ENCODE results near the gene ZNF775.

Gene ZNF775

DNA sequence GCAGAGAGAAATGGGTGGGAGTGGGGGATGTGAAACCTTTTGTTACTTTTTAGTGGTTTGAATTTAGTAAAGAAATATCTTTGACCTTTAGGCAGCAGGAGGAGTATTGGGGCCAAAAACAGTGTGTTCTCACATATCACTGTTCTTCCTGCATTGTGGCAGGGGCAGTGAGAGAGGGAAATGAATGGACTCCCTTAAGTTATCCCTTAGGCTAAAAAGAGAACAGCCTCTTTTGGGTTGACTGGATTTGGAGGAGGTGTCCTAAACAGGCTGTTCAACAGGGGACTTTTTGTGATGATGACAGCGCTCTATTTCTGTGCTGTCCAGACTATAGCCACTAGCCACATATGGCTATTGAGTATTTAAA is 22.3 kb downstream of the ZNF775 start:
- DNase-seq (ENCODE audit: low read depth in 2 of 2) = no peak

DNA sequence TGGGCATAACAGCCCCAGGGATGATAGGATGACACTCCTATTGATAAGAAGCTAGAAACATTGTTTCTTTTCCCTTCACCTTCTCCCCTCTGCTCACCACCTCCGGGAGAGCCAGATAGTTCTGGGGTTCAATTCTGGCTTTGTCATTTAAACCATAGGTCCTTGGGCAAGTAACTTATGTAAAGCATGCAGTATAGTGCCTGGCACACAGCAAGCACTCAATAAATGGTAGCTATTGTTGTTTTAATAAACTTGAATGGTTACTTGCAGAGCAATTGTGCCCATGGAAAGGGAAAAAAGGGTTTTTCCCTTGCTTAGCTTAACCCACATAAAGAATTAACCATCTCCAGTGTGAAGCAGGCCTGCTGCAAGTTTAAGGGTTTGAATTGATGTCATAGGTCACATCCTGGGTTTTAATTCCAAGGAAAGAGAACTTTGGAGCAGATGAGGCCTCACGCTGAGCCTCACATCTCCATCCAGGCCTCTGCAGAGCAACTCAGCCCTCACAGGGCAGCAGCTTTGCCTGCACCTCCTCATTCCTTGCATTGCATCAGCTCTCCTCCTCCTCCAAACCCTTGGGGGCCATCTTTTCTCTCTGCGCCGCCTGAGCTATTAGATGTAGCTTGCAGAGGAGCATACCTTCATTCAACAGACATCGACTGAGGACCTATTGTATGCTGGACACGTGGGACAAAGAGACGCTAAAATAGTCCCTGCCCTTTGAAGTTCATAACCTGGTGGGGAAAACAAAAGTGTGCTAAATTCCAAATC is 22.9 kb downstream of the ZNF775 start:
- no peak for DNase-seq (ENCODE audit: low read depth in 2 of 2)

DNA sequence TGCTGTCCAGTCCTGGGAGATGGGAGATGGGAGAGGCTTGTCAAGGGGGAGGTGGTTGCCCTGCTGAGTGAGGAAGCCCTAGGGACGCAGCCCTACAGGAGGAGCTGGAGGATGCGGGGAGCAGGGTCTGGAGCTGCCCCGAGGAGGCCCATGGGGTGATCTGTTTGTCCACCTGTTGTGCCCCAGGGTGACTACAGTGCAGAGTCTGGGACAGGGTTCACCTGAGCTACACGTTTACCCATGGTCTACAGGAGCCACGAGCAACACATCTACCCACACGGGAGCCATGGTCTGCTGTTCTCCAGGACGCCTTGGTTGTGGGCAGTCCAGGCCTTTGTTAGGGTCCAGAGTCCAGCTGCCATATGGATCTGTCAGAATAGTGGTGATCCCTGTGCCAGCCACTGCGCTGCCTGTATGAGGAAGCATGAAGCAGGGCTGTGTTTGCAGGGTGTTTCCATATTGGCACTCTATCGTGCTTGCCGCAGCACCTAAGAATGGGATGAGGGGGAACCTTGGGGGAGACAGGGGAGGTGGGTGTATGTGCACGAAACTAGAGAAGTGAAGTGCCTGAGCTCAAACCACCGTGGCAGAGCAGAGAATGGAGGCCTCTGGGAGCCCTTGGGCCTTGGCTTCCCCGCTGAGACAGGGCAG is 23.7 kb downstream of the ZNF775 start:
- no peak for DNase-seq (ENCODE audit: low read depth in 2 of 2)

DNA sequence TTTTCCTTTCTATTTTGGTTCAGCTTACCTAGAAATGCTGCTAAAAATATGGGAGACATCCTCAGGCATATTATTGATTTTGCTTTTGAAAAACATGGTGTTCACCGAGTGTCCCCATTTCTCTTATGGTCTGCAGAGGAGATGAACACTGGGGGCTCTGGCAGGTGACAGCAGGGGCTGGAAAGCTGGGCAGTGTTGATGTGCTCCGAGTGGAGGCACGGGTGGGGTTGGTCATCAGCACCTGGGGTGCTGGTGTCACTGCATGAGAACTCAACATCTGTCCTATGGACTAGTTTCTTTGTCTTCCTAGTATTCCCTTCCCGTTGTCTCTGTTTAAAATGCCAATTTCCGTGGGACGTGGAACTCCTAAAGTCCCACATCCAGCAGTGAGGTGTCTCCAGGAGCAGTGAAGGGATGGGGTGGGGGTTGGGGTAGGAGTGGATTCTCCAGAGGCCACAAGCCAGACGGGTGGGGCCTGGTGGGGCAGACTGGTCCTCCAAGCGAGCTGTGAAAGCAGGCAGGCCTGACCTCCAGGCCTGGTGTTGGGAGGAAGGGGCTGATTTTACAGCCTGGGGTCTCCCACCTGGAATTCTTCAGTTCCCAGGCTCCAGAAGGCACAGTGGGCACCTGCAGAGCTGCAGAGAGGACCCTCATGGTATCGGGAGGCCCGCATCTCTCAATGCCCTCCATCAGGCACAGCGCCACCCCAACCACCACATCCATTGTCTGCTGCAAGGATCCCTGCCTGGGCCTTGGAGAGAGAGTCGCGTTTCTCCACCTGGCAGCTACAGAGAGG is 24.4 kb downstream of the ZNF775 start:
- no peak for DNase-seq (ENCODE audit: low read depth in 2 of 2)

DNA sequence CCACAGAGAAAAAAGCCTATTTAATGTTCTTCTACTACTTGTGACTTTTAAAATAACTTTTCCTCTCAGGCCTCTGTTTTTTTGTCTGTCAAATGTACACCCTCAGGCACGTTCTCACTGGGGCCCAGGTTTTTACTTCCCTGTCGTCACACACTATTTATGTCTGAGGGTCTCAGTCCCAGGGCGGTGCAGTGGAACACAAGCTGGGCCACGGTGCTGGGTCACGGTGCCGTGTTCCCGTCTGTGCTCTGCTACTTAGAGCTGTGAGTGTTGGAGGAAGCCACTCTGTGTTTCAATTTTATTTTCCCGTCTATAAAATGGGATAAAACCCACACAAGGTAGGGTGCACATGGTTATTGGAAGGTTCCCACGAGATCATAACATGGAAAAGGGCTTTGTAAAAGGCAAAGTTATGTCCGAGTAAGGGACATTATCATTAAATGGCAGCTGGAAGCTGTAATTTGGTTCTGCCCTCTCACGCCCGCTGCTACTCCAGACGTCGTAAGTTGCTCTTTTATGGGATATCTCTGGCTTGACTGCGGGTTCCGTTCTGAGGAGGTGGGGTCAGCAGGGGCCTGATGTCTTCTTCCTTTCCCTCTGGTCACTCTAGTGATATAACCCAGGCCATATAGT is 25.2 kb downstream of the ZNF775 start:
- no peak for DNase-seq (ENCODE audit: low read depth in 2 of 2)

DNA sequence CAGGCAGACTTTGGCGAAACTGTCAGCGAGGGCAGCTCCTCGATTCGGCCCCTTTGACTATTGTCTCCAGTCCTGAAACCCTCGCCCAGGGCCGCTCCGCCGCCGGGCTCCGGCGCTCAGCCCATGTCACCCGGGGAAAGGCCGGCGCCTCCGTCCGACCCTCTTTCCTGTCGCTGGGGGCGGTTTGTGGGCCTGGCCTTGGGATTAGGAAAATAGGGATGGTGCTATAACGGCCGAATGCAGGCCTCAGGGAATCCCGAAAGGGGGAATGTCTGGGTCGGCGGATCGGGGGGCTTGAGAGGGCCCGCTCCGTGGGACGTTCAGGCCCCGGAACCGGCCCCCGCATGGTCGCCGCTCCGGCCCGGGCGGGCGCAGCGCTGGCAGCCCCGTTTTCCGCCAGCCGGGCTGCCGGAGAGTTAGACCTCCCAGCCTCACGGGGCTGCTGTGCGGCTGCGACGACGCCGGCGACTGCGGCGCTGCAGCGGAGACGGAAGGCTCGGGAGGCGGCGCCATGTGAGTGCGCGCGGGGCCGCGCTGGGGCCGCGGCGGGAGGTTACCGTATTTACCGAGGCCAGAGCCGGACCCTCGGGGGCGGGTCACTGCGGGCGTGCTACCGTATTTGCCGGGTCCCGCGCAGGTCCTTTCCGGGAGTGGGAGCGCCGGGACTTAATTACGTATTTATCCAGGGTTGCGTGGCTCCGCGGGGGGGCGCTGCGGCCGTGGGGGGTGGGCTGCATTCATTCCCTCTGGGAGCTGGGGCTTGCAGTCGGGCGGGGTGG is 25.9 kb downstream of the ZNF775 start:
- peak; percentile 49 to 50 for DNase-seq (ENCODE audit: low read depth in 2 of 2)

DNA sequence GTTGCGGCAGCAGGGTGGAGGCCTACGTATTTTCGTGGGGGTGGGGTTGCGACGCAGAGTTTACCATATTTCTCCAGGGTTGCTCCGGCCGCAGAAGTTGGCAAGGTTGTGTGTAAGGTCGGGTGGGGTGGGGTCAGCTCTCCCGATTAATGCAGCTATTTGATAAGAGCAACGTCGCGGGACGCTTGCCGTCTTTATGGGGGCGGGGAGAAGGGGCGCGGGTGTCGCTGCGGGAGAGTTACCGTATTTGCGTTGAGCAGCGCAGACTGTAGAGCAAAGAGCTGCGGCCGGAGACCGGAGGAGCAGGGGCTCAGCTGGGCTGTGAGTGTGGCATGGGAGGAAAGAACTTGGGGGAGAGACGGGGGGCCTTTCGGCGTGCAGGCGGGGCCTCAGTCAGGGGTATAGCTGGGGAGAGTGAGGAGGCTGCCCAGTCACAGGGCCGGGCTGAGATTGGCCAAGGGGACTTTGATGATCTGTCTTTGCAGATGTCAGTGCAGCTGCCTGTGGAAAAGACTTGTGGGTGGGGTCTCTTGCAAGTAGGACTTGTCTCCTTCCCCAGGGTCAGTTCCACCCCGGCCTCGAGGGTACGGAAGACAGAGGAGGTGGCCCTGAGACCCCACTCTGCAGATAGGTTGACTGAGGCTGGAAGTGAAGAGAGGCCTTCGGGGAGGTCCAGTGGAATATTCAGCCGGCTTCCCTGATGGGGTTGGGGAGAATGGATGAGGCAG is 26.6 kb downstream of the ZNF775 start:
- DNase-seq (ENCODE audit: low read depth in 2 of 2) = no peak

DNA sequence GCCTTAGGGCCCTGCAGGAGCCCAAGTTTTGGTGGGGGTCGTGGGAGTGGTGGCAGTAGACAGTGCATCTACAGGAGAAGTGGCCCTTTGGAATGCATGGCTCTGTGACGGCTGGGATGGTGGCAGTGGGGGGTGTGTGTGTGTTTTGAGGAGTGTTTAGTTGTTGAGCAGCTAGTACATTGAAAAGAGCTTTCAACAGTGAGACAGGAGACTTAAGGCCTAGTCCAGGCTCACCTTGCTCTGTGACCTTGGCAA is 27.1 kb downstream of the ZNF775 start:
- DNase-seq (ENCODE audit: low read depth in 2 of 2) = no peak

DNA sequence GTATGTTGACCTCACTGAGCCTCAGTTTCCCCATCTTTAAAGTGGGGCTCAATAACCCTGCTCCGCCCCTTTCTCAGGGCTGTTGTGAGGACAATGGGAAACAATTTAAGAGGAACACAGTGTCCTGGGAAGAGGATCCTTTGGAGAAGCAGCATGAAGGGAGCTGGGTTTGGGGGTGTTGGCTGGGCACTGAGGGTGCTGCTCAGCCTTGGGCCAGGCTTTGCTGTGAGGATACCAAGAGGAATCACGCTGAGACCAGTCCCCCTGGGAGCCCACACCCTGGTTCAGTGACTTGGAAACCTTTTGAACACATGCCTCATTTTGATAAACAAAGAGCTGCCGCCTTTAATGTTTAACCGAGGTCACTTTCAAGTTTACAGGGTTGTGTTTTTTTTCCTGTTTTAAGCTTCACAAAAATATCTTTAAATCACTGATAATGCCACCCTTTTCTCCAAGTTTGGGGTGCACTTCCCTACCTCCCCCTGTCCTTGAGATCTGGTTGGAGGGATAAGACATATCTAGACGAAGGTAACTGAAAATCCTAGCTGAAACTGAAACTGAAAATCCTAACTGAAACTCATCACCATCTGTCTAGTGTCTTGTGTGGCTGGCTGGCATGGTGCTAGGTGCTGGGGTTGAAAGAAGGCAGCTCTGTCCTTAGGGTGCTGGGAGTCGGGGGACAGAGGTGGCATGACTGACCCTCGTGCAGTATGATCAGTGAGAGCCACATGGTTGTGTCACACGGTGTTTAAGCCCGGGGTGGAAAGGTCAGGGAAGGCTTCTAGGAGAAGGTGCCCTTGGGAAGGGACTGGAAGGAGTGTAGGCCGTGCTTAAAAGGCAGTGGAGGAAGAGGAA is 27.7 kb downstream of the ZNF775 start:
- DNase-seq (ENCODE audit: low read depth in 2 of 2) = no peak

DNA sequence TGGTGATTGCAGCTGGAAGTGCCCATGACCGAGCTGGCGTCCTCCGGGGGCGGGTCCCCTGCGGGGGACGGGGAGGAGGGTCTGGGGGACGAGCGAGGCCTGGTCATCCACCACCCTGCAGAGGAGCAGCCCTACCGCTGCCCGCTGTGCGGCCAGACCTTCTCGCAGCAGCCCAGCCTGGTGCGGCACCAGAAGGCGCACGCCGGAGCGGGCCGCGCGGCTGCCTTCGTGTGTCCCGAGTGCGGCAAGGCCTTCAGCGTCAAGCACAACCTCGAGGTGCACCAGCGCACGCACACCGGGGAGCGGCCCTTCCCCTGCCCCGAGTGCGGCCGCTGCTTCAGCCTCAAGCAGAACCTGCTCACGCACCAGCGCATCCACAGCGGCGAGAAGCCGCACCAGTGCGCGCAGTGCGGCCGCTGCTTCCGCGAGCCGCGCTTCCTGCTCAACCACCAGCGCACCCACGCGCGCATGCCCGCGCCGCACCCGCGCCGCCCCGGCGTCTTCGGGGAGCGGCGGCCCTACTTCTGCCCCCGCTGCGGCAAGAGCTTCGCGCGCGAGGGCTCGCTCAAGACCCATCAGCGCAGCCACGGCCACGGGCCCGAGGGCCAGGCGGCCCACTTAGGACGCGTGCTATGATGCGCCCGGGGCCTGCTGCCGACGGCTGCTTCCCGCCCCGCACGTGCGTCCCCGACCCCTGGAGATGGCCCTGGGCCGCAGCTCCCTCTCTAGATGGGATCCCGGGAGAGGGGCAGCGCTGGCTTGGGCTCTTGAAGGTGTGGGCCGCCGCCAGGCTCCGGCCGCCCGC is 28.7 kb downstream of the ZNF775 start:
- no peak for DNase-seq (ENCODE audit: low read depth in 2 of 2)

DNA sequence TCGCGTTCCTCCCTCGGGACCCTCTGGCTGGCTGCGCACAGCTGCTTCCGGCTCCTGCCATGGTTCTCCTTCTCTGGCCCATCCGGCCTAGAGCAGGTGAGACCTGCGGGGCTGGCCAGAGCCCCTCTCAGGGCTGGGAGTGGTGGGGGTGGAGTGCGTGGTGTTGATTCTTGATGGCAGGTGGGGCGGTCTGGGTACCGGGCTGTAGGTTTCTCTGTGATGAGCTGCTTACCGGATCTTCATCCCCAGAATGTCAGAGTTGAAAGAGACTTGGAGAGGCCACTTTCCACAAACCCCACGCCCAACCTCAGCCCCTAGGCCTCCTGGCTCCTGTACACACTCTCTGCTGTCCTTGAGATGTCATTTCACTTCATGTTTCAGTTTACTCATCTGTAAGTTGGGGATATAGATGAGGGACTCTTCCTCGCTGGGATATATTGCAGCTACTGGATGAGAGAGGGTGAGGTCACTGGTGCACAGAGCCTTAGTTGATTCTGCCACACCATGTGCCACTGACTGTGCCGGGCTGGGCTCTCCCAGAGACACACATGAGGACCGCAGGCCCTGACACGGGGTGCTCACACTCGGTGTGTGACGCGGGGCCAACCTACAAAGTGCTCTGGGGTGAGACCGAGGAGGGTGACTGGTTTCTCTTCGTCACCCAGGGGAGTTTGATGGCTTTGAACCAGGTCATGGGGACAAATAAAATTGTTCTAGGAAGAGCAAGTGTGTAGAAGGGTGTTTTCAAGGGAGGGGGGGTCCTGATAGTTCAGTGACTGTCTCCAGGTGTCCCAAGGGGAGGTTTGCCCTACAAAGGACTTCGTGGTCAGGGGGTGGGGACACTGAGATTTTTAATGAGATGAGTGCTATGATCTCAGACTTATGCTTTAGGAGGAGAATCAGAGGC is 29.5 kb downstream of the ZNF775 start:
- DNase-seq (ENCODE audit: low read depth in 2 of 2) = no peak

DNA sequence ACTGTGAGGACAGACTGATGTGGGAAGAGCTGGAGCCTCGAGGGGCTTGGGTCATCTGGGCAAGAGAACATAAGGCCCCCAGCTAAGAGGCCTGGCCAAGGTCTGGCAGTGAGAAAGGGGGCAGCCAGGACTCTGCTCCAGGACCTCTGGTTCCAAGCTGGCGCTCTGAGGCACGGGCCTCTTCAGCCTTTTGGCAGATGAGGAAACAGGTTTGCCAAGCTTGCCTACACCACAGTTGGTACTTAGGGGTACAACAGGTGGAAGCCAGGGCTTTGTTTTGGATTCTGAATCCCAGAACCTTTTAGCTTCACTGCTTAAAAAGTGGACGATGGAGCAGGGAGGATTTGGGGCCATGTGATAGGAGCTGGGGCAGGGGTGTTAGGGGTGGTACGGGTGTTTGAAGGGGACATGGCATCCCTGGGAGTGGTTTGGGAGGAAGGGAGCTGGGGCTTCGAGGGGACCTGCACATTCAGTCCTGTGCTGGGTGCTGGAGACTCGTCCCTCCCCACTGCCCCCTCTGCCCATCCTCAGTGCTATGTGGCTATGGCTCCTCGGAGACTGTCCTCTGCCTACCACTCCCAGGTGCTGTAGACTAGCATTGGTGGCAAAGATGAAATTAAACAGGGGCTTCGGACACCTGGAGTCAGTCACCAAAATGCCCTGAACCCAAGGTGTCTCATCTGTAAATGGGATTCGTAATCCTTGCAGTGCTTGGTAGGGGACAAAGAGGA is 30.3 kb downstream of the ZNF775 start:
- DNase-seq (ENCODE audit: low read depth in 2 of 2) = no peak

DNA sequence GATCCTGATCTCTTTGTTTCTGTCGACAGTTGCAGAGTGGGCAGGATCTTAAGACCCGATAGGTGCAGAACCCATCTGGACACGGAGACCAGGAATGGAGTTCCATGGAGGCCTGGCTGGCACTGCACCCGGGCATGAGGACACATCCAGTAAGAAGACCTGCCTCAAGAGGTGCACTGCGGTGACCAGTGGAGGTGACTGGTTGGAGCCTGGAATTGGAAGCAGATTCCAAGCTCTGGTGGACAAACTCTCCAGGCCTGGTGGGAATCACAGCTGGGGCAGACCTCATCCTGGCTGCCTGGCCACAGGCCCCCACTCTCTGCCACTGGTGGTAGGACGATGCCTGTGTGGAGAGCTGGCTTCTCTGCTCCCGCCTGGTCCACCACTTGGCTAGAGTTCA is 31.0 kb downstream of the ZNF775 start:
- no peak for DNase-seq (ENCODE audit: low read depth in 2 of 2)

DNA sequence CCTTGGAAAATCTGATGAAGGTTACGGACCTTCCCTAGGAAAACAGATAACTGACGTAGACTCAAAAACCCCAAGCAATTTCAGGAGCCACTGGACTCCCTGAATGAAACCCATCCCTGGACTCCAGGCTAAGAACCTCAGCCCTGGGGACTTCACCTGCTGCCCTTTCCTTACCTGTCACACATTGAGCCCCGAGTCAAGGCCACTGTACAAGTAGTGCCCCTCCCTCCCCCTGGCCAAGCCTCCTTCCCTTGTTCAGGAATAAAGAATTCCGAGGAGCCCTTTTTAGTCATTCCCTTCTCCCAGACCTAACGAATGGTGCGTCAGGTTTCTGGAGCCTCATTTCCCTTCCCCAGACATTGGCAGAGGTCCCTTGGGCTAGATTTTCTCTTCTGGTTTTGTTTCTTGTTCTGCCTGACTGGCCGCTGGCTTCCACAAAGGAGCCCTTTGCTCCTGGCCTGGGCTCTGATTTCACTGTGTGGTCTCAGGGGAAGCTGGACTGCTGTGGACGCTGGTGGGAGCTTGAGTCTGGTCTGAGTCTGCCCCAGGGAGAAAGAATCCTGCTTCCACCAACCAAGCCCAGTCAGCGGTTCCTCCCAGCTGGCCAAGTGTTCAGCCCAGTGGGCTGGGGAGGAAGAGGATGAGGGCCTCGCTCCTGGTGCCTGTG is 31.7 kb downstream of the ZNF775 start:
- DNase-seq (ENCODE audit: low read depth in 2 of 2) = no peak

DNA sequence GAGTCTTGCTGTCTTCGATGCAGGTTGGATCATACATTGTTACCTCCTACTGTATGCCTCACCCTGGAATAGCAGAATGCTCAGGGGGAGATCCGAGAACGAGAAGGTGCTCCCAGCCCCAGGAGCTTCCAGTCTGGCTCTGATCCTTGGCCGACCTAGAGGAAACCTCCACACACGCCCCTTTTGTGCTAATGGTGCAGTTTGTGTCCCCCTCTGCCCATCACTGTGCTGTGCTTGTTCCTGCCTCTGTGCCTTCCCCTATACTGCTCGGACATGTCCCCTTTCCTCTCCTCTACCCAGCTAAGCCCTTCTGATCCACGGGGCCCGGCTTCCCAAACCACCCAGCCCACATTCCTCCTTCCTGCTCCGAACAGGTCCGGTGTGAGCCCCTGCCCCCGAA is 32.5 kb downstream of the ZNF775 start:
- DNase-seq (ENCODE audit: low read depth in 2 of 2) = no peak

DNA sequence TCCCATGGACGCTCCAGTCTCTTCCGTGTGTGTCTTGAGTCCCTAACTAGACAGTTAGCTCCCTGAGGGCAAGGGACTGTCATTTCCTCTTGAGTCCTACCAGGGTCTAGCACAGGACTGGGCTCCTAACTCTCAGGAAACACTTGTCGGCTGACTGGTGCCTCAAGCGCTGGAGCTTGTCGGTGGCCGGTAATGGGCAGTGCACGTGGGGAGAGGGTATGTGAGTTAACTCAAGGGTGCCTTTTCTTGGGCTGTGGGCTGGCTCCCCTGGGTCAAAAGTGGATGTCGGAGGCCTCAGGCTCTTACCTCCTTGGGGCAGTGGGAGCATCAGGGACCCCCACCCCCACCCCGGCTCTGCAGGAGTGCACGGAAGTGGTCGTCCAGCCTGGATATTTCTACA is 32.9 kb downstream of the ZNF775 start:
- DNase-seq (ENCODE audit: low read depth in 2 of 2) = no peak
